ENCODE data around the gene GDF9. TPM values are rescaled to one million over a fixed set of nuclear protein-coding genes. Genes with fewer than 3 reads are reported as not detected.

The GDF9 gene
- total and polyA plus RNA-seq, 9 donors, result 0.20 to 0.93 (median 0.30) TPM; not detected in 2

- H3K27me3 ChIP-seq, result no peaks in the 10 kb centered on the region
- H3K36me3 ChIP-seq, result no peaks in the 10 kb centered on the region
- no peak overlapping the region for H3K4me3 ChIP-seq
- no peaks in the 10 kb centered on the region for H3K9me3 ChIP-seq
- TF ChIP-seq POLR2A (IDR thresholded peaks at IDR 0.05) (no peak), EP300 (IDR thresholded peaks at IDR 0.05) (no peak)
- TF ChIP-seq, protein P1, sequence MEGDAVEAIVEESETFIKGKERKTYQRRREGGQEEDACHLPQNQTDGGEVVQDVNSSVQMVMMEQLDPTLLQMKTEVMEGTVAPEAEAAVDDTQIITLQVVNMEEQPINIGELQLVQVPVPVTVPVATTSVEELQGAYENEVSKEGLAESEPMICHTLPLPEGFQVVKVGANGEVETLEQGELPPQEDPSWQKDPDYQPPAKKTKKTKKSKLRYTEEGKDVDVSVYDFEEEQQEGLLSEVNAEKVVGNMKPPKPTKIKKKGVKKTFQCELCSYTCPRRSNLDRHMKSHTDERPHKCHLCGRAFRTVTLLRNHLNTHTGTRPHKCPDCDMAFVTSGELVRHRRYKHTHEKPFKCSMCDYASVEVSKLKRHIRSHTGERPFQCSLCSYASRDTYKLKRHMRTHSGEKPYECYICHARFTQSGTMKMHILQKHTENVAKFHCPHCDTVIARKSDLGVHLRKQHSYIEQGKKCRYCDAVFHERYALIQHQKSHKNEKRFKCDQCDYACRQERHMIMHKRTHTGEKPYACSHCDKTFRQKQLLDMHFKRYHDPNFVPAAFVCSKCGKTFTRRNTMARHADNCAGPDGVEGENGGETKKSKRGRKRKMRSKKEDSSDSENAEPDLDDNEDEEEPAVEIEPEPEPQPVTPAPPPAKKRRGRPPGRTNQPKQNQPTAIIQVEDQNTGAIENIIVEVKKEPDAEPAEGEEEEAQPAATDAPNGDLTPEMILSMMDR (IDR thresholded peaks at IDR 0.05), result no peak
- WGBS, 3 donors, result 71 to 81% (median 76%) methylated on average over 2 of the region's 2 CpGs
- intact Hi-C loops (cut with DNase I), result no loop called here
- H3K4me1 ChIP-seq (ENCODE audit: insufficient read depth), result no peaks in the 10 kb centered on the region
- DNase-seq, result no peak
- no peak overlapping the region for H3K27ac ChIP-seq
Measured at GRCh38 chr5:132877466-132877865, 11.2 kb upstream of the GDF9 start.

DNA sequence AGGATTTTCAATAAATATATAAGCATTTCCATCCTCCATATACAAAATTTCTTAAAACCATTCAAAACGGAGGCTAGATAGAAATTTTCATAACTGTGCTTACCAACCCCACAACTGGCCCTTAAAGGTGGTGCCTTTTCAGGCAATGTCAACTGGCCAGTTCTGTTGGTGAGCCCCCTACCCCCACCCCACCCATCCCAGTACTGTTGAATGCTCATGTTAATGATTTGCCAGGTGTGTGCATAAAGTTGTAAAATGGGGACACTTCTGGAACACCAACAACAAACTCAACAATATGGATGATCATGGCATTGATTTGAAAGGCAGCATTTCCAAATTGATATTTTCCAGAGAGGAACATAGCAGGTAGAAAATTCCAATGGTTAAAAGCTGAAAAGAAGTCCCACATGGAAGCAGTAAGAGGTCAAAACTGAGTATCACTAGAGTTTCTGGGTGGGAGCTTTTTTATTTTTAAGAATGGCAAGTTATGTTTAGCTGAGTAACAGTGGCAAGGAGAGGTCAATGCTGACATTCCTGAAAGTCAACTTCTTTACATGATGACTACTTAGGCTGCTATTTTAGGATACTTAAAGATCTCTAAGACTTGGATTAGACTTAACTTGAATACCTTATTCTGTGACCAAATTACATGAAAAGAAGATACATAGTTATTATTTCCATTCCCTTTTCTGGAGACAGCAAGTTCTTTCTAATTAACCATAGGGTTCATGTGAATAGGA lies 9.9 kb upstream of the GDF9 start:
- 72 to 87% (median 79%) methylated on average over 1 of the region's 1 CpG for WGBS, 3 donors
- no peak for DNase-seq

DNA sequence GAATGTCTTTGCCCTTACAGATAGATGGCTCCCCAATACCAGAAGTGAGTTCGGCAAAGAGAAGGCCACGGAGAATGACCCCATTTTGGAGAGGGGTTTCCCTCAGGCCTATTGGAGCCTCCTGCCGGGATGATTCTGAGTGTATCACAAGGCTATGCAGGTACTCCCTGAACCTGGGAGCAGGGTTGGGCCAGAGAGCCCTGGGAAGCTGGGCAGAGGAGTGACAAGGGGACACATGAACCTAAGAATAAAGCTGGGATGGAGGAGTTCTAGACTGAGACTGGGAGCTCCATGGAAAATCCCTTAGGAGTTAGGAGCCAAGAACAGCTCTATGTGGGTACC lies 7.6 kb upstream of the GDF9 start:
- intact Hi-C loops (cut with DNase I), result no loop called here
- WGBS, 3 donors, result 88 to 94% (median 89%) methylated on average over 3 of the region's 3 CpGs

More for the DNA sequence above, 9.9 kb upstream of the GDF9 start:
- Histone ChIP-seq H3K9me3 (no peaks in the 10 kb centered on the region), H3K27me3 (no peaks in the 10 kb centered on the region), H3K36me3 (no peaks in the 10 kb centered on the region), H3K27ac (no peak overlapping the region), H3K4me1 (ENCODE audit: insufficient read depth) (no peaks in the 10 kb centered on the region), H3K4me3 (no peak overlapping the region)
- intact Hi-C loops (cut with DNase I), result no loop called here
- TF ChIP-seq EP300 (IDR thresholded peaks at IDR 0.05), result no peak
- TF ChIP-seq, protein P1 (IDR thresholded peaks at IDR 0.05), result no peak
- no peak for TF ChIP-seq POLR2A (IDR thresholded peaks at IDR 0.05)

DNA sequence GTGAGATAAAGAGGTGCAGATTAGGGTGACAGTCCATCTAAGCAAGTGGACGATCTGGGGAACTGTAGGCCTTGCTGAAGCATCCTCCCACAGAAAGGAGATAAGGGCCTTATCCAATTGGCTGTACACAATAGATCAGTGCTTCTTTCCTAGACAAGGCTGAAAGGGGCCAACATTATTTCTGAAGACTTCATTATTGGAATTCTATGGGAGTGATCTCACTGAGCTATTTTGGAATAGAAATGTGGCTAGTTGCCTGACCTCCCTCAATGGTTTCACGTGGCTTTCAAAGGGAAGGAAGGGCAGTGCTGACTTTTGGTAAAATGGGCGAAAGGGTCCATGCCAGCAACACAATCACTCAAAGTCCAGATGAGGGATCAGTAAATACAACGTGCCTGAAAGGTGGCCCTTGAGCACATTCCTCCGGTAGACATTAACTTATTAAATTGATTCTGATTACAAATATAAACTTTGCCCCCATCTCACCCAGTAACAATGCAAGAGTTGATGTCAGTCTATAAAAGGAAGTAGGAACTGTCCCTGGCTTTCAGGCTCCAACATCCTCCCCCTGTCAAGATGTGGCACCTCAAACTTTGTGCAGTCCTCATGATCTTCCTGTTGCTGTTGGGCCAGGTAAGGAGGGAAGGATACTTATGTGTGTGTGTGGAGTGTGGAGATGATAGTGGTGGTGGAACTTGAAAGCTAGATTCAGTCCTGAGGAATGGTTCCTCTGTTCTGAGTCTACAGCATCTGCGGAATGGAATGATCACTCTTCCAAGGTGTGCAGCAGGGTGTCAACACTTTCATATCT lies 7.1 kb upstream of the GDF9 start, which contains the start of gene LEAP2:
Gene LEAP2, plus strand, starts transcription at position 550 of the 811 bp plus-strand sequence. Its CDS starts 27 bp downstream, at position 577.
- Histone ChIP-seq H3K4me1 (ENCODE audit: insufficient read depth) (no peaks in the 10 kb centered on the region), H3K27ac (no peak within 1 kb of the TSS), H3K36me3 (no peaks in the 10 kb centered on the region), H3K9me3 (no peaks in the 10 kb centered on the region), H3K27me3 (no peaks in the 10 kb centered on the region), H3K4me3 (no peak within 1 kb of the TSS)
- TF ChIP-seq, protein P1 (IDR thresholded peaks at IDR 0.05), result no peak
- TF ChIP-seq EP300 (IDR thresholded peaks at IDR 0.05) (no peak), POLR2A (IDR thresholded peaks at IDR 0.05) (no peak)
- DNase-seq, result no peak
- WGBS, 3 donors, result 61 to 66% (median 61%) methylated on average over 6 of the region's 6 CpGs
- intact Hi-C loops (cut with DNase I), result no loop called here

More for the DNA sequence above, 7.6 kb upstream of the GDF9 start:
- H3K4me3 ChIP-seq, result no peak overlapping the region
- no peaks in the 10 kb centered on the region for H3K4me1 ChIP-seq (ENCODE audit: insufficient read depth)
- no peaks in the 10 kb centered on the region for H3K36me3 ChIP-seq
- H3K27ac ChIP-seq, result no peak overlapping the region
- TF ChIP-seq, protein P1 (IDR thresholded peaks at IDR 0.05), result no peak
- TF ChIP-seq EP300 (IDR thresholded peaks at IDR 0.05) (no peak), POLR2A (IDR thresholded peaks at IDR 0.05) (no peak)
- H3K9me3 ChIP-seq, result no peaks in the 10 kb centered on the region
- H3K27me3 ChIP-seq, result no peaks in the 10 kb centered on the region
- DNase-seq, result no peak
